ENCODE measurements around the gene RPS6KA2. TPM values are rescaled to one million over a fixed set of nuclear protein-coding genes. Genes with fewer than 3 reads are reported as not detected.
"Not testable (repeated sequence)": the region's sequence is repeated elsewhere in the genome, so short reads cannot be mapped to it uniquely, and the experiment has no call there.

The RPS6KA2 gene
- total and polyA plus RNA-seq, 4 experiments from 2014 or later, result 1.1 to 10.6 (median 6.6) TPM

- Histone ChIP-seq H3K27me3 (ENCODE audit: insufficient read depth, low read length) (no peaks in the 10 kb centered on the region), H3K4me3 (ENCODE audit: low read length in 2 of 2) (no peak within 1 kb of the TSS), H3K9me3 (ENCODE audit: control insufficient read depth in 1 of 2, low read length in 2 of 2) (no peaks in the 10 kb centered on the region), H3K36me3 (ENCODE audit: insufficient read depth, low read length) (no peaks in the 10 kb centered on the region), H3K27ac (ENCODE audit: low read depth, low read length) (no peak within 1 kb of the TSS), H3K4me1 (ENCODE audit: insufficient read depth, low read length) (no peaks in the 10 kb centered on the region)
- ChIA-PET CTCF (ENCODE audit: partially characterized antibody) (no interaction called here), POLR2A (ENCODE audit: partially characterized antibody) (no interaction called here)
- Mint-ChIP-seq H3K27me3 (peaks cover 0 to 1% of the 10 kb centered on the region in 2 donors), H3K27ac (no peak within 1 kb of the TSS), H3K4me3 (no peak within 1 kb of the TSS), H3K36me3 (no peaks in the 10 kb centered on the region), H3K4me1 (peaks cover 0 to 1% (median 0%) of the 10 kb centered on the region in 4 donors), H3K9me3 (no peaks in the 10 kb centered on the region)
- intact Hi-C loops (cut with micrococcal nuclease), result no loop called here
- peak; percentile 26 to 64 (median 41) for DNase-seq
Measured at GRCh38 chr6:166586424-166587156, 40.5 kb downstream of the RPS6KA2 start, which contains the start of gene RAMACL. TSS of gene RAMACL (minus strand) at chr6:166586678. CDS start at chr6:166586477, 201 bp downstream.

- Mint-ChIP-seq H3K27me3 (no peaks in the 10 kb centered on the region), H3K4me3 (no peak overlapping the region), H3K9me3 (no peaks in the 10 kb centered on the region), H3K36me3 (no peaks in the 10 kb centered on the region), H3K4me1 (peaks cover 0 to 1% (median 0%) of the 10 kb centered on the region in 4 donors), H3K27ac (no peak overlapping the region)
- no peaks in the 10 kb centered on the region for H3K36me3 ChIP-seq (ENCODE audit: insufficient read depth, low read length)
- intact Hi-C loops (cut with micrococcal nuclease), result no loop called here
- POLR2A ChIA-PET (ENCODE audit: partially characterized antibody), result no interaction called here
- no peak overlapping the region for H3K27ac ChIP-seq (ENCODE audit: low read depth, low read length)
- no peak overlapping the region for H3K4me3 ChIP-seq (ENCODE audit: low read length in 2 of 2)
- H3K27me3 ChIP-seq (ENCODE audit: insufficient read depth, low read length), result no peaks in the 10 kb centered on the region
- DNase-seq, result no peak
- H3K9me3 ChIP-seq (ENCODE audit: control insufficient read depth in 1 of 2, low read length in 2 of 2), result no peaks in the 10 kb centered on the region
- CTCF ChIA-PET (ENCODE audit: partially characterized antibody), result interaction anchor here (1.1 kb wide), 1 partner anchor 41 kb away, joined by 3 read pairs; no protein-coding TSS in a partner anchor
- no peaks in the 10 kb centered on the region for H3K4me1 ChIP-seq (ENCODE audit: insufficient read depth, low read length)
Measured at GRCh38 chr6:166584853-166585429, 42.1 kb downstream of the RPS6KA2 start.

DNA sequence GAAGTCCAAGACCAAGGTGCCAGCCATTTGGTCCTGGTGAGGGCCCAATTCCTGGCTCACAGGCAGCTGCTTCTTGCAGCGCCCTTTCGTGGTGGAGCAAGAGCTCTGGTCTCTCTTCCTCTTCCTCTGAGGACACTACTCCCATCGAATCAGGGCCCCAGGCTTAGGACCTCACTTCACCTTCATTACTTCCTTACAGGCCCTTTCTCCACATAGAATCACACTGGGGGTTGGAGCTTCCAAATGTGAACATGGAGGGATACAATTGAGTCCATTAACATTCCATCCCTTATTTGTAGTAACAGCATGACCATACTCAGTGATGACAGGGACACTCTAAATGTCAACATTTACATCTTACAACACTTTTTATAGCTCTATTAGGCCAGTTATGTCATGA lies 42.9 kb downstream of the RPS6KA2 start:
- intact Hi-C loops (cut with micrococcal nuclease), result no loop called here
- DNase-seq, result no peak
- no peaks in the 10 kb centered on the region for H3K27me3 Mint-ChIP-seq
- H3K4me3 Mint-ChIP-seq, result no peak overlapping the region
- H3K4me1 Mint-ChIP-seq, result peaks cover 0 to under 1% (median 0%) of the 10 kb centered on the region in 4 donors
- H3K4me1 ChIP-seq (ENCODE audit: insufficient read depth, low read length), result no peaks in the 10 kb centered on the region
- POLR2A ChIA-PET (ENCODE audit: partially characterized antibody), result no interaction called here
- no peaks in the 10 kb centered on the region for H3K36me3 Mint-ChIP-seq
- no peak overlapping the region for H3K4me3 ChIP-seq (ENCODE audit: low read length in 2 of 2)
- no peaks in the 10 kb centered on the region for H3K27me3 ChIP-seq (ENCODE audit: insufficient read depth, low read length)
- CTCF ChIA-PET (ENCODE audit: partially characterized antibody), result interaction anchor here (1.1 kb wide), 1 partner anchor 40 kb away, joined by 3 read pairs; no protein-coding TSS in a partner anchor
- no peak overlapping the region for H3K27ac Mint-ChIP-seq
- no peaks in the 10 kb centered on the region for H3K9me3 Mint-ChIP-seq
- no peaks in the 10 kb centered on the region for H3K9me3 ChIP-seq (ENCODE audit: control insufficient read depth in 1 of 2, low read length in 2 of 2)
- no peaks in the 10 kb centered on the region for H3K36me3 ChIP-seq (ENCODE audit: insufficient read depth, low read length)
- H3K27ac ChIP-seq (ENCODE audit: low read depth, low read length), result no peak overlapping the region

GRCh38 chr6:166583230-166583965 lies 43.7 kb downstream of the RPS6KA2 start:
- no peak for DNase-seq
- no peaks in the 10 kb centered on the region for H3K36me3 ChIP-seq (ENCODE audit: insufficient read depth, low read length)
- Mint-ChIP-seq H3K27ac (no peak overlapping the region), H3K36me3 (no peaks in the 10 kb centered on the region), H3K4me1 (no peaks in the 10 kb centered on the region), H3K4me3 (no peak overlapping the region), H3K27me3 (no peaks in the 10 kb centered on the region), H3K9me3 (no peaks in the 10 kb centered on the region)
- POLR2A ChIA-PET (ENCODE audit: partially characterized antibody), result no interaction called here
- no peaks in the 10 kb centered on the region for H3K4me1 ChIP-seq (ENCODE audit: insufficient read depth, low read length)
- intact Hi-C loops (cut with micrococcal nuclease), result no loop called here
- no peaks in the 10 kb centered on the region for H3K9me3 ChIP-seq (ENCODE audit: control insufficient read depth in 1 of 2, low read length in 2 of 2)
- H3K4me3 ChIP-seq (ENCODE audit: low read length in 2 of 2), result no peak overlapping the region
- no peaks in the 10 kb centered on the region for H3K27me3 ChIP-seq (ENCODE audit: insufficient read depth, low read length)
- CTCF ChIA-PET (ENCODE audit: partially characterized antibody), result interaction anchor here (1.1 kb wide), 1 partner anchor 39 kb away, joined by 3 read pairs; no protein-coding TSS in a partner anchor
- no peak overlapping the region for H3K27ac ChIP-seq (ENCODE audit: low read depth, low read length)

DNA sequence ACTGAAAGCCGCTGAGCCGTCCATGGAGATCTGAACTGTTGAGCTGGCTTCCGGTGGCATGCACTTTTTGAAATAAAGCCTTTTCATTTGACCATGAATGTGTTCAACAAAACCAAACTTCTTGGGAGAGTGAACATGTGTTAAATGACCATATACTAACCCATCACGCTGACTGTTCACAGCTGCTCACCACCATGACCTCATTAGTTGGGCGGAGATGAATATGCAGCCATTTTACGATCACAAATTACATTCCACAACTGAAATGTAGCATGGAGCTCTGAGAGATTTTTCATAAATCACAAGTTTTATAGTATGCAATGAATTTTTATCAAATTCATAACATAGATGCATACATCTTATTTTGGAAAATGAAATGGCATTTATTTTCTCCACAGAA lies 44.8 kb downstream of the RPS6KA2 start:
- H3K4me1 Mint-ChIP-seq, result no peaks in the 10 kb centered on the region
- intact Hi-C loops (cut with micrococcal nuclease), result no loop called here
- no peak overlapping the region for H3K4me3 ChIP-seq (ENCODE audit: low read length in 2 of 2)
- no peaks in the 10 kb centered on the region for H3K27me3 Mint-ChIP-seq
- H3K36me3 Mint-ChIP-seq, result no peaks in the 10 kb centered on the region
- H3K27ac ChIP-seq (ENCODE audit: low read depth, low read length), result no peak overlapping the region
- peaks cover 0 to 8% (median 0%) of the 10 kb centered on the region in 8 donors for H3K9me3 Mint-ChIP-seq
- H3K9me3 ChIP-seq (ENCODE audit: control insufficient read depth in 1 of 2, low read length in 2 of 2), result no peaks in the 10 kb centered on the region
- ChIA-PET CTCF (ENCODE audit: partially characterized antibody) (no interaction called here), POLR2A (ENCODE audit: partially characterized antibody) (no interaction called here)
- no peaks in the 10 kb centered on the region for H3K27me3 ChIP-seq (ENCODE audit: insufficient read depth, low read length)
- DNase-seq, result no peak
- H3K36me3 ChIP-seq (ENCODE audit: insufficient read depth, low read length), result no peaks in the 10 kb centered on the region
- no peaks in the 10 kb centered on the region for H3K4me1 ChIP-seq (ENCODE audit: insufficient read depth, low read length)
- H3K4me3 Mint-ChIP-seq, result no peak overlapping the region
- no peak overlapping the region for H3K27ac Mint-ChIP-seq

DNA sequence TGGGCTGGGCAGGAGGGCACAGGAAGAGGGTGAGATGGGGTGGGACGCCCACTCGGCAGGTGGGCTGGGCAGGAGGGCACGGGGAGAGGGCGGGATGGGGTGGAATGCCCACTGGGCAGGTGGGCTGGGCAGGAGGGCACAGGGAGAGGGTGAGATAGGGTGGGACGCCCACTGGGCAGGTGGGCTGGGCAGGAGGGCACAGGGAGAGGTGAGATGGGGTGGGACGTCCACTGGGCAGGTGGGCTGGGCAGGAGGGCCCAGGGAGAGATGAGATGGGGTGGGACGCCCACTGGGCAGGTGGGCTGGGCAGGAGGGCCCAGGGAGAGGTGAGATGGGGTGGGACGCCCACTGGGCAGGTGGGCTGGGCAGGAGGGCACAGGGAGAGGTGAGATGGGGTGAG lies 45.2 kb downstream of the RPS6KA2 start:
- CTCF ChIA-PET (ENCODE audit: partially characterized antibody), result not testable (repeated sequence)

DNA sequence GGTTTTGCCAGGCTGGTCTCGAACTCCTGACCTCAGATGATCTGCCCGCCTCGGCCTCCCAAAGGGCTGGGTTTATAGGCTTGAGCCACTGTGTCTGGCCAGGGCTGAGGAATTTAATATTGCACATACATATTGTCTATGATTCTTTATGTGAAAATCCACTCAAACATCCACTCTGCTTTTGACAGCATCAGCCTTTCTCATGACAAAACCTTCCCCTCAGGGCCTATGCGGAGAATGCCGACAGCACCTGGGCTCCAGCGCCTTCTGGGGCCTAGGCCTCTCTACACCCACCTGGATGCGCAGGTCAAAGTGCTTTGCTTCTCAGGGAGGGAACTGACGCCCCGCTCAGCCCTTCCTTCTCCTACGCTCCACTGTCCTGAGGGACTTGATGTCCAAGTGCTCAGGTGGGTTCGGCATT lies 46.0 kb downstream of the RPS6KA2 start:
- H3K4me1 ChIP-seq (ENCODE audit: insufficient read depth, low read length), result no peaks in the 10 kb centered on the region
- Mint-ChIP-seq H3K4me3 (no peak overlapping the region), H3K36me3 (peaks cover 3 to 4% of the 10 kb centered on the region in 2 donors), H3K9me3 (peaks cover 2 to 20% (median 9%) of the 10 kb centered on the region in 8 donors), H3K27ac (no peak overlapping the region), H3K27me3 (no peaks in the 10 kb centered on the region), H3K4me1 (no peaks in the 10 kb centered on the region)
- CTCF ChIA-PET (ENCODE audit: partially characterized antibody), result no interaction called here
- POLR2A ChIA-PET (ENCODE audit: partially characterized antibody), result no interaction called here
- no peaks in the 10 kb centered on the region for H3K9me3 ChIP-seq (ENCODE audit: control insufficient read depth in 1 of 2, low read length in 2 of 2)
- H3K4me3 ChIP-seq (ENCODE audit: low read length in 2 of 2), result no peak overlapping the region
- no peak for DNase-seq
- H3K27ac ChIP-seq (ENCODE audit: low read depth, low read length), result no peak overlapping the region
- no peaks in the 10 kb centered on the region for H3K27me3 ChIP-seq (ENCODE audit: insufficient read depth, low read length)
- no peaks in the 10 kb centered on the region for H3K36me3 ChIP-seq (ENCODE audit: insufficient read depth, low read length)
- intact Hi-C loops (cut with micrococcal nuclease), result no loop called here

More for the DNA sequence above, 45.2 kb downstream of the RPS6KA2 start:
- H3K4me1 Mint-ChIP-seq; H3K4me3 ChIP-seq (ENCODE audit: low read length in 2 of 2); POLR2A ChIA-PET (ENCODE audit: partially characterized antibody); intact Hi-C loops (cut with micrococcal nuclease); H3K36me3 ChIP-seq (ENCODE audit: insufficient read depth, low read length); H3K27me3 ChIP-seq (ENCODE audit: insufficient read depth, low read length); H3K9me3 ChIP-seq (ENCODE audit: control insufficient read depth in 1 of 2, low read length in 2 of 2); H3K4me3 Mint-ChIP-seq; DNase-seq; H3K4me1 ChIP-seq (ENCODE audit: insufficient read depth, low read length); H3K27me3 Mint-ChIP-seq; H3K27ac ChIP-seq (ENCODE audit: low read depth, low read length); H3K27ac Mint-ChIP-seq; H3K36me3 Mint-ChIP-seq: not testable (repeated sequence)
- peaks cover 0 to 13% (median 2%) of the 10 kb centered on the region in 8 donors for H3K9me3 Mint-ChIP-seq

Data from CD4-positive, alpha-beta memory T cell (primary cell).